ENCODE data around the gene FOXP1.

The FOXP1 gene

GRCh38 chr3:71585887-71586809, 2.6 kb upstream of the FOXP1 start:
- DNase-seq = peak; percentile 59

- no peak for DNase-seq
Measured at GRCh38 chr3:71585131-71585530, 1.6 kb upstream of the FOXP1 start.

GRCh38 chr3:71584394-71585011, 975 bp upstream of the FOXP1 start:
- DNase-seq = peak; percentile 73

GRCh38 chr3:71582612-71583565, 639 bp downstream of the FOXP1 start:
- peak; percentile 74 for DNase-seq

GRCh38 chr3:71582036-71582611, 1.4 kb downstream of the FOXP1 start:
- DNase-seq = peak; percentile 77

- no peak for DNase-seq
Measured at GRCh38 chr3:71581457-71582035, 2.0 kb downstream of the FOXP1 start.

GRCh38 chr3:71580636-71581456, 2.7 kb downstream of the FOXP1 start:
- DNase-seq = no peak

GRCh38 chr3:71579935-71580406, 3.6 kb downstream of the FOXP1 start:
- peak; percentile 81 for DNase-seq

GRCh38 chr3:71579326-71579934, 4.1 kb downstream of the FOXP1 start:
- DNase-seq = no peak

- no peak for DNase-seq
Measured at GRCh38 chr3:71578054-71578751, 5.3 kb downstream of the FOXP1 start.

- DNase-seq = no peak
Measured at GRCh38 chr3:71577011-71577410, 6.5 kb downstream of the FOXP1 start.

GRCh38 chr3:71575433-71575832, 8.1 kb downstream of the FOXP1 start:
- no peak for DNase-seq

GRCh38 chr3:71573181-71573580, 10.3 kb downstream of the FOXP1 start:
- no peak for DNase-seq

GRCh38 chr3:71570546-71570945, 13.0 kb downstream of the FOXP1 start:
- DNase-seq = no peak

- no peak for DNase-seq
Measured at GRCh38 chr3:71568207-71568606, 15.3 kb downstream of the FOXP1 start.

- no peak for DNase-seq
Measured at GRCh38 chr3:71566776-71567175, 16.8 kb downstream of the FOXP1 start.

GRCh38 chr3:71565976-71566375, 17.6 kb downstream of the FOXP1 start:
- no peak for DNase-seq

GRCh38 chr3:71565316-71565715, 18.2 kb downstream of the FOXP1 start:
- DNase-seq = no peak

- no peak for DNase-seq
Measured at GRCh38 chr3:71564361-71564760, 19.2 kb downstream of the FOXP1 start.

GRCh38 chr3:71563827-71564226, 19.7 kb downstream of the FOXP1 start:
- no peak for DNase-seq
